GM18526 (cell line): ENCODE results near the gene APOL3.

ENCODE experiments used
- POLR2A ChIP-seq: IDR thresholded peaks from 3 replicates; pipeline ENCODE4 v1.6.1; 2011; ENCODE audit not compliant: insufficient read length; ENCODE audit errors: extremely low read depth

Gene APOL3

DNA sequence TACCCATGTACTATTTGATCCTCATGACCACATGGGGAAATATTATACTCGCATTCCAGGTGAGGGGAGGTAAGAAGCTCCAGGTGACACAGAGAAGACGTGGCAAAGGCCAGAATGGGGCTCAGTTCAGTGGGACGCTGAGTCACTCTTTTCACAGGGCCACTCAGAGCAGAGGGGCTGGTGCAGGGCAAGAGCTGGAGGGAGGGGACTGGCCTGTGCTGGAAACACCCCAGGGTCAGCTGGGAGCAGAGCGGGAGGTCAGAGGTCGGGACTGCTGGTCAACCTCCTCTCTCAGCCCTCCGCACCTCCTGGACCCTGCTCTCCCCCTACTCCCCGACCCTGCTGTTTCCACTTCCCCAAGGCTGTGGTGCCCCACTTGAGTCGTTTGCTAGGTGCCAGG lies 12.1 kb downstream of the APOL3 start:
- TF ChIP-seq POLR2A: no peak

DNA sequence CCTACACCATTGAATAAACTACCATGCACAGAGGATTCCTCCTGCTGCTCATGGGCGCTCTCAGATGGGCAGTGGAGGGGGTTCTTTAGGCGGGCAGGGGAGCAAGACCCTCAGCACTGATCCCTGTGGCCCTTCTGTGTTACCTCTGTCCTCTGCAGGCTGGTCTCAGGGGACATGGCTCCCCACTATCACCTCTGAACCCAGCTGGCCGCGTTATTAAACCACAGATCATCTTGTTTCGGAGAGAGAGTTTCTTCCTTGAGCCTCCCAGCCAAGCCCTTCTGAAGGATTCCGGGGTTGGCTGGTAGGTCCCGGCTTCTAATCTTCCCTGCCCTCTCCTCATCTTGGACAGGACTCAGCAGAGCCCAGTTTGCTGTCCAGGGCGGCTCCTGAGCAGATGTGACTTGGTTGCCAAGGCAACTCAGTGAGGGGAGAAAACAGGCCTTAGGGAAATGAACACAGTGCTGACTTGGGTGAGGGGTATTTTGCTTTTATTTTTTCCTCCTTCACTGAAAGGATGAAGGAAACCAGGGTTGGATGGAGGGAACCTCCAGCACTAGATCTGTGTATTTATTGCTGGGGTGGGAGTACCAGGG lies 13.3 kb downstream of the APOL3 start:
- no peak for TF ChIP-seq POLR2A

DNA sequence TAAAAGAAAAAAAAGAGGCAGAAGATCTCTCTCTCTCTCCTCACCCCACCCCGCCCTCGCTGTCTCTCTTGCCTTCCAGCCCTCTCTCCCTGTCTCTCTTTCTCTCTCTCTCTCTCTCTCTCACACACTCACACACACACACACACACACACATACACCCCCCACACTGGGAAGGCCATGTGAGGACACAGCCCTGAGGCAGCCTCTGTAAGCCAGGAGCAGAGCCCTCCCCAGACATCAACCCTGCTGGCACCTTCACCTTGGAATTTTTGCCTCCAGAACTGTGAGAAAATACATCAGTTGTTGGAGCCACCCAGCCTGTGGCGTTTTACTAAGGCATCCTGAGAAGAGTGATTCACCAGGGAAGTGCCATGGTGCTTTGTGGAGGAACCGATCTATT lies 14.7 kb downstream of the APOL3 start:
- TF ChIP-seq POLR2A: no peak

DNA sequence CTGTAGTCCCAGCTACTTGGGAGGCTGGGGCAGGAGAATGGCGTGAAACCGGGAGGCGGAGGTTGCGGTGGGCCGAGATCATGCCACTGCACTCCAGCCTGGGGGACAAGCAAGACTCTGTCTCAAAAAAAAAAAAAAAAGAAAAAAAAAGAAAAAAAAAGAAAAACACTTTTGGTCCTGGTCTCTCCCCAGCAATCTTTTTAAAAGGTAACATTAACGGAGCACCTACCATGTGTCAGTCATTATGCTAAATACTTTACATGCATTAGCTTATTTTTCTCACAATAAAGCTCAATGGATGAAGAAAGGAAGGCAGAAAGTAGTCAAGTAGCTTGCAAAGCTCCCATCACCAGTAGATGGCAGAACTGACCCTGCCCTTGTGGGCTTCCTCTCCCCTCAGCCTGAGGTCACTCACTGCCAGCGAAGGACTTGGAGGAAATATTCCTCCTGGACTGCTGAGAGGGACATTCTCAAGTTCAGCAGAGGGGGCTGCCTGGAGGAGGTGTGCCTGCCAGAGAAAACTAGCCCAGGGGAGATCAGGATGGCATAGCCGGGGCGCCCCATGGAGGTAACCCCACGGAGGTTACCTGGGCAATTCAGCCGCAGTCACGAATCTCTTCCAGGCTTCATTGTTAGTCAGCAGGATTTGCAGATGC lies 15.5 kb downstream of the APOL3 start:
- no peak for TF ChIP-seq POLR2A

DNA sequence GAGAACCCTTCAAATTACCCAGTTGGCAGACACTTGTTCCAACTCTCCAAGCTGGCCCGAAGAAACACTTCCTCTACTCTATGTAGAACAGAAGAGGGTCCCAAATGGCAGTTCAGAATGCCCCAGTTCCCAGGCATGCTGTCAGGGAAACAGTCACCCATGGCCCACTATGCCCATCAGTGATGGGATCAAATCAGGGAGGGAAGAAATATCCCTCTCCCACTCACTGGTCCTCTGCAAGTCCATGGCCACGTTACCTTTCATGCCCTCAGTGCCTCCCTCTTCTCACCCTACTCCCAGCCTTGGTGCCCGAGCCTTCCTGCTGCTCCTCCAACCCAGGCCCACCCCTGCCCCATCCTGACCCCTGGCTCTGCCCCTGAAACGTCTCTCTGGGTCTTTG lies 16.6 kb downstream of the APOL3 start:
- TF ChIP-seq POLR2A: no peak

- no peak for TF ChIP-seq POLR2A
These were observed 17.3 kb downstream of the APOL3 start for GRCh38 chr22:36143066-36143815.

DNA sequence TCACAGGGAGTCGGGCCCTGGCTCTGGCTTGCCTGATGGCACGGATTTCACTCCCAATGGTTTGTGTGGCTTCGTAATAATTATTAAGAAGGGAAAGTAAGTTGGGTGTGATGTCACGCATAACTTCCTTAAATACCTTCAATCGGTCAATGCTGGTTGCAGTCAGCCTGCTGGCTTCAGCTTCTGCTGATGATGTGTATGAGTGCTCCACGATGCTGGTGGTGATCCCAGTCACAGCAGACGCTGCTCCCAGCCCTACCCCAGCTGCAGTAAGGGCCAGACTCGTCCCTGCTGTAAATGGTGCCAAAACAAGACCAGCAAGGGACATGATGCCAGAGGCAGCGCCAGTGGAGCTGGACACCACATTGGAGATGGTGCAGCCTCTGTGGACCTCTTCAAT lies 19.1 kb downstream of the APOL3 start:
- no peak for TF ChIP-seq POLR2A

GRCh38 chr22:36136988-36137387 lies 23.6 kb downstream of the APOL3 start:
- no peak for TF ChIP-seq POLR2A

DNA sequence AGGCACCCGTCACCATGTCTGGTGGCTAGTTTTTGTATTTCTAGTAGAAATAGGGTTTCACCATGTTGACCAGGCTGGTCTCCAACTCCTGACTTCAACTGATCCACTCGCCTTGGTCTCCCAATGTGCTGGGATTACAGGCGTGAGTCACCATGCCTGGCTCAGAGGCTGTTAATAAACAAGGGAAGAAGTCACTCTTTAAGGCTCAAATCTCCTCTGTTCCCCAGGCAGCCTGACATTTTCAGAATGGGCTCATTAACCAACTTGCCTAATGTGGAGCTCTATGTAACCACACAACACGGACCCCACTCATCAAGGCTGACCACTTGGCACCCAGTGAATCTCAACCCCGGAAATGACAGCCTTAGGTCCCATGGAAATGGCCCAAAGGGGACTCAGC lies 24.1 kb downstream of the APOL3 start:
- TF ChIP-seq POLR2A: no peak

DNA sequence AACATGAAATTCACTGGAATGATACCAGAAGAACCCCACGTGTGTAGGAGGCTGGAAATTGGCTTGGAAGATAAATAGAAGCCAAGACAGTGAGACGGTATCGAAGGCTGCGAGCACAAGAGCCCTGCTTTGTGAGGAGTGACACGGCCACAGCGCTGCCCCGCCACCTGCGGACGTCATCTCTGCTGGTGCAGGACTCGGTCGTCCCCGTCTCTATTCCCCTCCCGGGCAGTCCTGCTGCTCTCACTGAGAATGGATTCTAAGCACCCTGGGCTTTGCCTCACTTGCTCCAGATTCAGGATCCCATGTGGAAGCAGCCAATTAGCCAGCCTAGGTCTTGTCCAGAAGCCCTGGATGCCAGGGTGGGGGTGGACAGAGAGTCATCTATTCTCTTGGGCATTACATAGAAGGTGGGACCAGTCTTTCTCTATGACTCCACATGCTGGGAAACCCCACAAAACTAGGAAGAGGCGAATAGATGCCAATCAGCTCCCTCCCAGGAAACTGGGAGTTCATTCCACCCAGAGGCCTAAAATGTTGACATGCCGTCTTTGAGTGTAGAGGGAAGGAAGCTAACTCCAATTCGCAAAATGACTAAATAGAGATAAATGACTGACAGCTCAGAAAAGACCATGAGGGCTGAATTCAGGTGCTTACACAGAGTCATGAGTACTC lies 25.1 kb downstream of the APOL3 start:
- no peak for TF ChIP-seq POLR2A

GRCh38 chr22:36134182-36134581 lies 26.4 kb downstream of the APOL3 start:
- no peak for TF ChIP-seq POLR2A

DNA sequence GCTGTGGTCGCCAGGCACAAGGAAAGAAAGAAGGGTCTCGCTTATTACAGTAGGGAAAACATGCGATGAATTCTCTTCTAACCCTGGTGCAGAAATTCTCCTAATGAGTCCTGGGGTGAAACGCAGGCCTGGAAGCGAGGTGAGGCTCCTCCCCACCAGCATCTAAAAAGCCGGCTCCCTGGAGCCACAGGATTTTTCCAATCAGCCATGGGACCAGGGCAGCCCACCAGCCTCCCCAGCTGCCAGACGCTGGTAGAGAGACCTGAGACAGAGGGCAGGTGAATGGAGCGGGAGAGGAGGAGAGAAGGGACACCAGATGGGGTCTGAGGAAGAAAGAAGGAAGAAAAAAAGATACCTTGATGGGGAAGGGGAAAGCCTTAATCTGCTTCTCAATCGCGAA lies 28.6 kb downstream of the APOL3 start:
- TF ChIP-seq POLR2A: no peak

GRCh38 chr22:36129486-36130388 lies 30.8 kb downstream of the APOL3 start:
- TF ChIP-seq POLR2A: no peak

GRCh38 chr22:36129071-36129470 lies 31.5 kb downstream of the APOL3 start:
- no peak for TF ChIP-seq POLR2A

DNA sequence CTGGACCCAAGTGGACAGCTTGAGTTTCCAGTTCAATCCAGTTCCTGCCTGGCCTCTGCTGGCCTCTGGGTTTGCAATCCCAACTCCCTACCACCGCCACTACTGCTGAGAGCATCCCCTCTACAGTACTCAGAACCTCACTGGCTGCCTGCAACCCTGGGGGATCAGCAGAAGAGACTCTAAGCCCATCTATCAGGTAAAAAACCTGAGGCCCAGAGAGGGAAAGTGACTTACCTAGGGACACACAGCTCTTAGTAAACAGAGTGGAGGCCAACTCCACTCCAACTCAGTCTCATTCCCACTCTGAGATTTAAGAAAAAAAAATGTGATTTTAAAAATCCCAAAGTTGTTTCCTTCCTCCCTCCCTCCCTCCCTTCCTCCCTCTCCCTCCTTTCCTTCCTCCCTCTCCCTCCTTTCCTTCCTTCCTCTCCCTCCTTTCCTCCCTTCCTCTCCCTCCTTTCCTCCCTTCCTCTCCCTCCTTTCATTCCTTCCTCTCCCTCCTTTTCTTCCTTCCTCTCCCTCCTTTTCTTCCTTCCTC lies 34.5 kb downstream of the APOL3 start:
- TF ChIP-seq POLR2A: no peak

- TF ChIP-seq POLR2A: no peak
These were observed 35.1 kb downstream of the APOL3 start for GRCh38 chr22:36125434-36125833.
